GM21737 (cell line): Measurements from ENCODE around the gene EIF2S1.

ENCODE experiments used
- ATAC-seq: cut with Tn5 transposase; IDR thresholded peaks from one replicate; pipeline ENCODE4 v1.9.1; 2021; ENCODE audit warnings: mild to moderate bottlenecking, moderate library complexity; ENCODE audit not compliant: unreplicated experiment

Gene EIF2S1

GRCh38 chr14:67432050-67432564, 72.0 kb downstream of the EIF2S1 start:
- ATAC-seq = no peak

- ATAC-seq = no peak
These were observed 75.5 kb downstream of the EIF2S1 start for GRCh38 chr14:67435603-67436002.
